Liver (tissue), 9 donors: ENCODE measurements around the gene SLAIN1. TPM values are rescaled to one million over a fixed set of nuclear protein-coding genes. Genes with fewer than 3 reads are reported as not detected.

Experiments used
- DNase-seq: peaks from one replicate; pipeline ENCODE4 v3.0.0-alpha.2; 2017; ENCODE audit warnings: low spot score
- H3K27ac ChIP-seq, 2 donors: one replicate each; pipeline ENCODE4 v1.7.0; 2013; ENCODE audit warnings: inconsistent platforms in 2 of 2, low read length in 2 of 2, control low read depth in 1 of 2, low read depth in 1 of 2, mild to moderate bottlenecking in 1 of 2
- H3K27me3 ChIP-seq, 4 donors: one replicate each; pipeline versions ENCODE4 v1.6.1 to v1.7.0; 2013; ENCODE audit warnings: low read length in 3 of 4, inconsistent platforms in 1 of 4, mild to moderate bottlenecking in 1 of 4, moderate library complexity in 1 of 4; ENCODE audit not compliant: control insufficient read depth in 4 of 4, insufficient read depth in 4 of 4
- H3K36me3 ChIP-seq, 4 donors: one replicate each; pipeline versions ENCODE4 v1.6.1 to v1.7.0; 2013; ENCODE audit warnings: low read length in 3 of 4, mild to moderate bottlenecking in 3 of 4, low read depth in 1 of 4, moderate library complexity in 1 of 4; ENCODE audit not compliant: control insufficient read depth in 4 of 4, insufficient read depth in 3 of 4
- H3K4me1 ChIP-seq, 4 donors: one replicate each; pipeline versions ENCODE4 v1.6.1 to v1.7.0; 2013; ENCODE audit warnings: low read length in 3 of 4, mild to moderate bottlenecking in 3 of 4, moderate library complexity in 1 of 4; ENCODE audit not compliant: control insufficient read depth in 4 of 4, insufficient read depth in 4 of 4
- H3K4me3 ChIP-seq, 3 donors: one replicate each; pipeline versions ENCODE4 v1.6.1 to v1.7.0; 2013; ENCODE audit warnings: low read length in 3 of 3, control low read depth in 1 of 3, low read depth in 1 of 3, mild to moderate bottlenecking in 1 of 3
- H3K9ac ChIP-seq, 2 donors: one replicate each; pipeline ENCODE4 v1.7.0; 2013; ENCODE audit warnings: low read length in 2 of 2, mild to moderate bottlenecking in 2 of 2, moderate library complexity in 2 of 2, control low read depth in 1 of 2, low read depth in 1 of 2
- H3K9me3 ChIP-seq, 4 donors: one replicate each; pipeline versions ENCODE4 v1.6.1 to v1.7.0; 2013; ENCODE audit warnings: low read length in 3 of 4; ENCODE audit not compliant: control insufficient read depth in 4 of 4
- FOXA1 ChIP-seq: IDR thresholded peaks from 2 replicates; pipeline ENCODE4 v1.6.1; 2016; ENCODE audit warnings: antibody characterized with exemption
- FOXA2 ChIP-seq: IDR thresholded peaks from 2 replicates; pipeline ENCODE4 v1.6.1; 2016; ENCODE audit warnings: antibody characterized with exemption
- GABPA ChIP-seq, 2 donors: IDR thresholded peaks in 1 of 2; conservative IDR thresholded peaks in 1 of 2; 2 replicates each; pipeline ENCODE4 v1.6.1; 2016; ENCODE audit warnings: antibody characterized with exemption in 2 of 2, mild to moderate bottlenecking in 1 of 2, moderate library complexity in 1 of 2
- HNF4A ChIP-seq, 2 donors: conservative IDR thresholded peaks; 2 replicates each; pipeline ENCODE4 v1.6.1; 2016; ENCODE audit warnings: antibody characterized with exemption in 2 of 2, mild to moderate bottlenecking in 2 of 2
- HNF4G ChIP-seq: IDR thresholded peaks from 2 replicates; pipeline ENCODE4 v1.6.1; 2016; ENCODE audit warnings: antibody characterized with exemption
- JUND ChIP-seq, 2 donors: IDR thresholded peaks; 2 replicates each; pipeline ENCODE4 v1.6.1; 2016; ENCODE audit warnings: antibody characterized with exemption in 2 of 2
- NR2F2 ChIP-seq: IDR thresholded peaks from 2 replicates; pipeline ENCODE4 v1.6.1; 2016; ENCODE audit warnings: antibody characterized with exemption
- RAD21 ChIP-seq, 2 donors: IDR thresholded peaks; 2 replicates each; pipeline ENCODE4 v1.6.1; 2016; ENCODE audit warnings: antibody characterized with exemption in 2 of 2, mild to moderate bottlenecking in 2 of 2
- RXRA ChIP-seq, 2 donors: IDR thresholded peaks; 2 replicates each; pipeline ENCODE4 v1.6.1; 2017 to 2018; ENCODE audit warnings: antibody characterized with exemption in 2 of 2, mild to moderate bottlenecking in 1 of 2
- SP1 ChIP-seq: IDR thresholded peaks from 2 replicates; pipeline ENCODE4 v1.6.1; 2018; ENCODE audit warnings: antibody characterized with exemption, mild to moderate bottlenecking
- TAF1 ChIP-seq: conservative IDR thresholded peaks from 2 replicates; pipeline ENCODE4 v1.6.1; 2016; ENCODE audit warnings: antibody characterized with exemption, mild to moderate bottlenecking
- YY1 ChIP-seq: IDR thresholded peaks from 2 replicates; pipeline ENCODE4 v1.6.1; 2016; ENCODE audit warnings: antibody characterized with exemption, mild to moderate bottlenecking
- WGBS: extraction: QIAGEN DNeasy Blood & Tissue Kit; methylation state at CpG from one replicate; pipeline ENCODE4 v1.1.7; 2013; 5-methylcytosine and 5-hydroxymethylcytosine counted together
- polyA plus RNA-seq, 2 donors: library from polyadenylated mRNA; stranded (reverse) in 1 of 2; unstranded in 1 of 2; fragments of 200-250 nt in 1 of 2; fragments of >200 nt in 1 of 2; fragmentation: Nextera tagmentation in 1 of 2; extraction: Ambion mirVana in 1 of 2; gene quantifications; one replicate each; pipeline versions ENCODE4 v1.2.1 to v1.2.3, GENCODE V29; 2013 to 2015
- total RNA-seq, 2 donors: library from RNA; depleted of rRNA; stranded (reverse); fragments of >200 nt; gene quantifications; one replicate each; pipeline ENCODE4 v1.2.3, GENCODE V29; 2014
- TF ChIP-seq, protein P1 (sequence below): IDR thresholded peaks from 2 replicates; pipeline ENCODE4 v1.6.1; 2016; ENCODE audit warnings: antibody characterized with exemption
- TF ChIP-seq, protein P2 (sequence below): IDR thresholded peaks from 2 replicates; pipeline ENCODE4 v1.6.1; 2016; ENCODE audit warnings: antibody characterized with exemption
- TF ChIP-seq, protein P3 (sequence below): IDR thresholded peaks from 2 replicates; pipeline ENCODE4 v1.6.1; 2016; ENCODE audit warnings: antibody characterized with exemption, mild to moderate bottlenecking
- TF ChIP-seq, protein P4 (sequence below): IDR thresholded peaks from 2 replicates; pipeline ENCODE4 v1.6.1; 2016; ENCODE audit warnings: antibody characterized with exemption
- donor health status: healthy.
- donor health status: healthy.
- donor health status: healthy.
- donor health status: healthy.
- donor health status: healthy.

Gene SLAIN1
- total and polyA plus RNA-seq, 4 donors, result 1.9 to 7.9 (median 7.1) TPM

DNA sequence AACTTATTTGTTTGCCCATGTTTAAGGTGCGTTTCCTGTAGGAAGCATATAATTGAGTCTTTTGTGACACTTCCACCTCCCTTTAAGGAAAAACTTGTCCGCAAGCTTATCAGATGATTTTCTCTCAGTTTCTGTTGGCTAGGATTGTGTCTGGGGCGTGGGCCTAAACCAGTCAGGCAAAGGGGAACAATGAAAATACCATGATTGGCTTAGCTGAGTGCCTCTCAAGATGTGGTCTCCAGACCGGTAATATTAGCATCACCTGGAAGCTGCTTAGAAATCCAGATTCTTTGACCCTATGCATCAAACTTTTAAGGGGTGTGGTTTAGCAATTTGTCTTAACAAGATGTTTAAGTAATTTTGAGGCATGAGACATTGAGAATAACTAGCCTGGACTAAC is 20.0 kb downstream of the SLAIN1 start (continued):
- TF ChIP-seq, protein P1, sequence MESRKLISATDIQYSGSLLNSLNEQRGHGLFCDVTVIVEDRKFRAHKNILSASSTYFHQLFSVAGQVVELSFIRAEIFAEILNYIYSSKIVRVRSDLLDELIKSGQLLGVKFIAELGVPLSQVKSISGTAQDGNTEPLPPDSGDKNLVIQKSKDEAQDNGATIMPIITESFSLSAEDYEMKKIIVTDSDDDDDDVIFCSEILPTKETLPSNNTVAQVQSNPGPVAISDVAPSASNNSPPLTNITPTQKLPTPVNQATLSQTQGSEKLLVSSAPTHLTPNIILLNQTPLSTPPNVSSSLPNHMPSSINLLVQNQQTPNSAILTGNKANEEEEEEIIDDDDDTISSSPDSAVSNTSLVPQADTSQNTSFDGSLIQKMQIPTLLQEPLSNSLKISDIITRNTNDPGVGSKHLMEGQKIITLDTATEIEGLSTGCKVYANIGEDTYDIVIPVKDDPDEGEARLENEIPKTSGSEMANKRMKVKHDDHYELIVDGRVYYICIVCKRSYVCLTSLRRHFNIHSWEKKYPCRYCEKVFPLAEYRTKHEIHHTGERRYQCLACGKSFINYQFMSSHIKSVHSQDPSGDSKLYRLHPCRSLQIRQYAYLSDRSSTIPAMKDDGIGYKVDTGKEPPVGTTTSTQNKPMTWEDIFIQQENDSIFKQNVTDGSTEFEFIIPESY, result no peak
- TF ChIP-seq GABPA (IDR thresholded peaks at IDR 0.05 in 1 of 2, conservative IDR thresholded peaks at IDR 0.05 in 1 of 2), result no peak

DNA sequence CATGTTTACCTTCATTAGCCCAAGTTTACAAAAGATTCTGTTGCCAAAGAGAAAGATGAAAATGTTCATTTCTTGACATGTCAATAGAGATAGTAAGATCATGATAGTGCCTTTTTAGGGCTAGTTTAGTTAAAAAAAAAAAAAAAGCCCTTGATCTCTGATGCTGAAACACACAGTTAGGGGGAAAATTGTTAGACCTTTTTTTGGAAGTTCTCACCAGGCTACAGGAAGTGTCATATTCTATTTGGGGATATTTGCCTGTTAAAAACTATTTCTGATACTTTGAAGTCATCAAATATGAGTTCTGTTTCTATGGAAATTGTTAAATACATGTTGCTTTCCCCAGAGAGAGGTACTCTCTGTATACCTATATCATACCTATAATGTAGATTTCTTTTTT is 21.6 kb downstream of the SLAIN1 start:
- H3K4me3 ChIP-seq, result no peak overlapping the region
- no peak overlapping the region for H3K27ac ChIP-seq
- H3K27me3 ChIP-seq, result no peaks in the 10 kb centered on the region
- no peak for DNase-seq
- H3K4me1 ChIP-seq, result no peaks in the 10 kb centered on the region
- no peak for TF ChIP-seq TAF1
- TF ChIP-seq, protein P1, result no peak
- TF ChIP-seq GABPA (IDR thresholded peaks at IDR 0.05 in 1 of 2, conservative IDR thresholded peaks at IDR 0.05 in 1 of 2), result no peak
- TF ChIP-seq RAD21 (IDR thresholded peaks at IDR 0.05), result no peak
- TF ChIP-seq, protein P2, sequence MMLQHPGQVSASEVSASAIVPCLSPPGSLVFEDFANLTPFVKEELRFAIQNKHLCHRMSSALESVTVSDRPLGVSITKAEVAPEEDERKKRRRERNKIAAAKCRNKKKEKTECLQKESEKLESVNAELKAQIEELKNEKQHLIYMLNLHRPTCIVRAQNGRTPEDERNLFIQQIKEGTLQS, result no peak
- no peak for TF ChIP-seq FOXA2
- TF ChIP-seq JUND (IDR thresholded peaks at IDR 0.05), result no peak
- no peak for TF ChIP-seq HNF4A (conservative IDR thresholded peaks at IDR 0.05)
- no peak for TF ChIP-seq FOXA1
- TF ChIP-seq RXRA (IDR thresholded peaks at IDR 0.05), result no peak
- TF ChIP-seq NR2F2, result no peak
- TF ChIP-seq, protein P3, sequence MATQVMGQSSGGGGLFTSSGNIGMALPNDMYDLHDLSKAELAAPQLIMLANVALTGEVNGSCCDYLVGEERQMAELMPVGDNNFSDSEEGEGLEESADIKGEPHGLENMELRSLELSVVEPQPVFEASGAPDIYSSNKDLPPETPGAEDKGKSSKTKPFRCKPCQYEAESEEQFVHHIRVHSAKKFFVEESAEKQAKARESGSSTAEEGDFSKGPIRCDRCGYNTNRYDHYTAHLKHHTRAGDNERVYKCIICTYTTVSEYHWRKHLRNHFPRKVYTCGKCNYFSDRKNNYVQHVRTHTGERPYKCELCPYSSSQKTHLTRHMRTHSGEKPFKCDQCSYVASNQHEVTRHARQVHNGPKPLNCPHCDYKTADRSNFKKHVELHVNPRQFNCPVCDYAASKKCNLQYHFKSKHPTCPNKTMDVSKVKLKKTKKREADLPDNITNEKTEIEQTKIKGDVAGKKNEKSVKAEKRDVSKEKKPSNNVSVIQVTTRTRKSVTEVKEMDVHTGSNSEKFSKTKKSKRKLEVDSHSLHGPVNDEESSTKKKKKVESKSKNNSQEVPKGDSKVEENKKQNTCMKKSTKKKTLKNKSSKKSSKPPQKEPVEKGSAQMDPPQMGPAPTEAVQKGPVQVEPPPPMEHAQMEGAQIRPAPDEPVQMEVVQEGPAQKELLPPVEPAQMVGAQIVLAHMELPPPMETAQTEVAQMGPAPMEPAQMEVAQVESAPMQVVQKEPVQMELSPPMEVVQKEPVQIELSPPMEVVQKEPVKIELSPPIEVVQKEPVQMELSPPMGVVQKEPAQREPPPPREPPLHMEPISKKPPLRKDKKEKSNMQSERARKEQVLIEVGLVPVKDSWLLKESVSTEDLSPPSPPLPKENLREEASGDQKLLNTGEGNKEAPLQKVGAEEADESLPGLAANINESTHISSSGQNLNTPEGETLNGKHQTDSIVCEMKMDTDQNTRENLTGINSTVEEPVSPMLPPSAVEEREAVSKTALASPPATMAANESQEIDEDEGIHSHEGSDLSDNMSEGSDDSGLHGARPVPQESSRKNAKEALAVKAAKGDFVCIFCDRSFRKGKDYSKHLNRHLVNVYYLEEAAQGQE, result no peak
- TF ChIP-seq YY1, result no peak
- no peak for TF ChIP-seq HNF4G
- H3K36me3 ChIP-seq, result peaks cover 0 to 4% (median 0%) of the 10 kb centered on the region in 4 donors
- H3K9me3 ChIP-seq, result no peaks in the 10 kb centered on the region
- H3K9ac ChIP-seq, result no peak overlapping the region

DNA sequence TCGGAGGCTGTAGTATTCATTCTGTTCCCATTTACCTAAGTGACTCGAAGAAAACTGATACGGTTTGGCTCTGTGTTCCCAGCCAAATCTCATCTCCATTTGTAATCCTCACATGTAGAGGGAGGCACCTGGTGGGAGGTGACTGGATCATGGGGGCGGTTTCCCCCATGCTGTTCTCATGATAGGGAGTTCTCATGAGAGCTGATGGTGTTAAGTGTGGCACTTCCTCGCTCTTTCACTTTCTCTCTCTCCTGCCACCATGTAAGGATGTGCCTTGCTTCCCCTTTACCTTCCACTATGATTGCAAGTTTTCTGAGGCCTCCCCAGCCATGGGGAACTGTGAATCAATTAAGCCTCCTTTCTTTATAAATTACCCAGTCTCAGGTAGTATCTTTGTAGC is 23.5 kb downstream of the SLAIN1 start:
- Histone ChIP-seq H3K9ac (no peak overlapping the region), H3K27ac (no peak overlapping the region), H3K4me3 (no peak overlapping the region), H3K36me3 (peaks cover 0 to 5% (median 2%) of the 10 kb centered on the region in 4 donors), H3K27me3 (no peaks in the 10 kb centered on the region), H3K9me3 (no peaks in the 10 kb centered on the region), H3K4me1 (no peaks in the 10 kb centered on the region)
- no peak for DNase-seq
- TF ChIP-seq, protein P1, result no peak
- TF ChIP-seq, protein P4, sequence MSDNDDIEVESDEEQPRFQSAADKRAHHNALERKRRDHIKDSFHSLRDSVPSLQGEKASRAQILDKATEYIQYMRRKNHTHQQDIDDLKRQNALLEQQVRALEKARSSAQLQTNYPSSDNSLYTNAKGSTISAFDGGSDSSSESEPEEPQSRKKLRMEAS, result no peak
- TF ChIP-seq HNF4A (conservative IDR thresholded peaks at IDR 0.05) (no peak), NR2F2 (no peak), FOXA1 (no peak), SP1 (no peak)
- WGBS, result 92% methylated on average over 5 of the region's 5 CpGs
